ENCODE measurements around the gene CCDC39.
"Not testable (repeated sequence)": the region's sequence is repeated elsewhere in the genome, so short reads cannot be mapped to it uniquely, and the experiment has no call there.

CCDC39 gene

GRCh38 chr3:180631317-180631716, 48.0 kb downstream of the CCDC39 start:
- DNase-seq (ENCODE audit: low read depth), result no peak
- H3K4me3 ChIP-seq (ENCODE audit: low read depth, low read length), result no peak overlapping the region
- TF ChIP-seq CTCF (IDR thresholded peaks at IDR 0.05; ENCODE audit: insufficient read depth, low read depth, low read length, missing control alignments), result no peak

- no peak overlapping the region for H3K4me3 ChIP-seq (ENCODE audit: low read depth, low read length)
- DNase-seq (ENCODE audit: low read depth), result no peak
- no peak for TF ChIP-seq CTCF (IDR thresholded peaks at IDR 0.05; ENCODE audit: insufficient read depth, low read depth, low read length, missing control alignments)
Measured at GRCh38 chr3:180630371-180630770, 48.9 kb downstream of the CCDC39 start.

GRCh38 chr3:180626844-180627243, 52.4 kb downstream of the CCDC39 start:
- no peak for TF ChIP-seq CTCF (IDR thresholded peaks at IDR 0.05; ENCODE audit: insufficient read depth, low read depth, low read length, missing control alignments)
- no peak overlapping the region for H3K4me3 ChIP-seq (ENCODE audit: low read depth, low read length)
- peak; percentile 63 for DNase-seq (ENCODE audit: low read depth)

GRCh38 chr3:180624714-180625113, 54.6 kb downstream of the CCDC39 start:
- H3K4me3 ChIP-seq (ENCODE audit: low read depth, low read length), result no peak overlapping the region
- TF ChIP-seq CTCF (IDR thresholded peaks at IDR 0.05; ENCODE audit: insufficient read depth, low read depth, low read length, missing control alignments), result no peak
- peak; percentile 12 for DNase-seq (ENCODE audit: low read depth)

GRCh38 chr3:180619723-180620122, 59.6 kb downstream of the CCDC39 start:
- no peak for TF ChIP-seq CTCF (IDR thresholded peaks at IDR 0.05; ENCODE audit: insufficient read depth, low read depth, low read length, missing control alignments)
- DNase-seq (ENCODE audit: low read depth), result no peak
- no peak overlapping the region for H3K4me3 ChIP-seq (ENCODE audit: low read depth, low read length)

- H3K4me3 ChIP-seq (ENCODE audit: low read depth, low read length); DNase-seq (ENCODE audit: low read depth): not testable (repeated sequence)
Measured at GRCh38 chr3:180618563-180618962, 60.7 kb downstream of the CCDC39 start.

- no peak overlapping the region for H3K4me3 ChIP-seq (ENCODE audit: low read depth, low read length)
- no peak for TF ChIP-seq CTCF (IDR thresholded peaks at IDR 0.05; ENCODE audit: insufficient read depth, low read depth, low read length, missing control alignments)
Measured at GRCh38 chr3:180617049-180617448, 62.2 kb downstream of the CCDC39 start.

More at GRCh38 chr3:180617049-180617448, 62.2 kb downstream of the CCDC39 start:
- DNase-seq (ENCODE audit: low read depth), result no peak
